GM19372 (cell line): Measurements from ENCODE around the gene FTHL17.

ENCODE experiments used
- ATAC-seq: cut with Tn5 transposase; IDR thresholded peaks from one replicate; pipeline ENCODE4 v1.9.1; 2021; ENCODE audit warnings: mild to moderate bottlenecking, low read depth, moderate library complexity; ENCODE audit not compliant: unreplicated experiment

The FTHL17 gene

GRCh38 chrX:31039327-31039711 is 32.5 kb downstream of the FTHL17 start:
- ATAC-seq, result no peak

- peak; percentile 51 for ATAC-seq
Observed at GRCh38 chrX:31038575-31039326, 33.1 kb downstream of the FTHL17 start.

DNA sequence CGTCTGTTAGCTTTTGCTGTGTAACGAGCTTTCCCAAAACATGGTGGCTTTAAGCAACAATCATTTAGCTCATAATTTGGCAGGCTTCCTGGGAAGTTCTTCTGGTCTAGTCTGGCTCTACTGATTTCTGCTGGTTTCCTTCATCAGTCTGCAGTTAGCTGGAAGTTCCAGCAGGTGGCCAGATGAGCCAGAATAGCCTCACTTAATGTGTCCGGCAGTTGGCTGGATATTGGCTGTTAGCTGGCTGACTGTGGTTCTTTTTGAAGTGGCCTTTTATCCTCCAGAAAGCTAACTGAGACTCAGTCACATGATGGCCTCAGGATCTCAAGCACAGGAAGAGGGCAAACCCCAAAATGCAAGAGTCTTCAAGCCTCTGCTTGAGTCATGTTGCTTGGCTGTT is 34.9 kb downstream of the FTHL17 start:
- ATAC-seq, result peak; percentile 70

- ATAC-seq, result no peak
Observed at GRCh38 chrX:31027351-31027750, 44.5 kb downstream of the FTHL17 start.

DNA sequence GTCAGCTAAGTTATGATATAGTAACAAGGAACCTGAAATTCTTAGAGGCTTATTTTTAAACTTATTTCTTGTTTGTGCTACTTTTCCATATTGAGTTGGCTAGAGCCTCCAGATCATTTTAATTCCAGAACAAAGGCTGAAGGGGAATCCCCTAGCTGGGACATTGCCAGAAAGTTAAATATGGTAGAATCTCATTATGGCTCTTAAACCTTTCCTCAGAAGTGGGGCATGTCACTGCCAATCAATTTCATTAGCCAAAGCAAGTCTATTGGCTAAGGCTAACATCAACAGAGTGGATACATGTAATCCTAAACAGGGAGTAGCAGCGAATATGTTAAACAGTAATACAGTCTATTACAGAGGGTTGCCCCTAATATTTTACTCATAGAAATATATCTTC is 47.0 kb downstream of the FTHL17 start:
- no peak for ATAC-seq

GRCh38 chrX:31021537-31021936 is 50.3 kb downstream of the FTHL17 start:
- no peak for ATAC-seq
